Neuronal stem cell (in vitro differentiated cells): ENCODE data around the gene FOXN1.

Experiments
- DNase-seq: peaks from one replicate; pipeline ENCODE4 v3.0.0-alpha.2; 2013; ENCODE audit warnings: low spot score
- H2AFZ ChIP-seq: one replicate; pipeline ENCODE4 v1.6.1; 2013; ENCODE audit warnings: mild to moderate bottlenecking, low read length, inconsistent platforms
- H2AK5ac ChIP-seq: 2 replicates; pipeline ENCODE4 v1.6.1; 2013; ENCODE audit warnings: low read depth, mild to moderate bottlenecking, inconsistent platforms, low read length, moderate library complexity, mixed read lengths
- H2BK120ac ChIP-seq: 2 replicates; pipeline ENCODE4 v1.6.1; 2013; ENCODE audit warnings: low read depth, mild to moderate bottlenecking, inconsistent platforms, low read length, moderate library complexity, mixed read lengths
- H2BK12ac ChIP-seq: one replicate; pipeline ENCODE4 v1.6.1; 2013; ENCODE audit warnings: low read length, inconsistent platforms
- H2BK15ac ChIP-seq: 2 replicates; pipeline ENCODE4 v1.6.1; 2013; ENCODE audit warnings: mild to moderate bottlenecking, low read length, inconsistent platforms, mixed read lengths
- H2BK5ac ChIP-seq: one replicate; pipeline ENCODE4 v1.6.1; 2013; ENCODE audit warnings: inconsistent platforms, mild to moderate bottlenecking, low read length, moderate library complexity
- H3K14ac ChIP-seq: one replicate; pipeline ENCODE4 v1.6.1; 2013; ENCODE audit warnings: low read length, inconsistent platforms
- H3K18ac ChIP-seq: 2 replicates; pipeline ENCODE4 v1.6.1; 2013; ENCODE audit warnings: low read length, inconsistent platforms
- H3K23ac ChIP-seq: 2 replicates; pipeline ENCODE4 v1.6.1; 2013; ENCODE audit warnings: low read depth, mild to moderate bottlenecking, mixed read lengths, low read length, inconsistent platforms; ENCODE audit not compliant: poor library complexity
- H3K27ac ChIP-seq: replicated peaks from 3 replicates; pipeline ENCODE4 v1.5.1; 2013; ENCODE audit warnings: low read length, inconsistent platforms
- H3K27me3 ChIP-seq, 3 experiments: 2 replicates each; pipeline ENCODE4 v1.6.1; 2013; ENCODE audit warnings: low read length in 3 of 3, mild to moderate bottlenecking in 2 of 3, inconsistent platforms in 1 of 3, low read depth in 1 of 3, mixed read lengths in 1 of 3, moderate library complexity in 1 of 3; ENCODE audit not compliant: control insufficient read depth in 3 of 3, insufficient read depth in 3 of 3
- H3K36me3 ChIP-seq, 2 donors: replicated peaks in 1 of 2; 2 replicates each; pipeline ENCODE4 v1.6.1; 2013; ENCODE audit warnings: low read length in 2 of 2; ENCODE audit not compliant: control insufficient read depth in 2 of 2, insufficient read depth in 2 of 2
- H3K4ac ChIP-seq: 2 replicates; pipeline ENCODE4 v1.6.1; 2013; ENCODE audit warnings: inconsistent platforms, mild to moderate bottlenecking, low read length, moderate library complexity
- H3K4me1 ChIP-seq, 2 donors: 1 replicate in 1 of 2; 2 replicates in 1 of 2; pipeline ENCODE4 v1.6.1; 2013; ENCODE audit warnings: low read length in 2 of 2, low read depth in 1 of 2; ENCODE audit not compliant: control insufficient read depth in 2 of 2, insufficient read depth in 1 of 2
- H3K4me2 ChIP-seq: one replicate; pipeline ENCODE4 v1.6.1; 2013; ENCODE audit warnings: mild to moderate bottlenecking, low read length, inconsistent platforms; ENCODE audit not compliant: insufficient read depth, poor library complexity, severe bottlenecking
- H3K4me3 ChIP-seq, 2 donors: 2 replicates each; pipeline ENCODE4 v1.5.1; 2013; ENCODE audit warnings: low read length in 2 of 2, mild to moderate bottlenecking in 2 of 2, inconsistent platforms in 1 of 2, moderate library complexity in 1 of 2
- H3K79me1 ChIP-seq: one replicate; pipeline ENCODE4 v1.6.1; 2013; ENCODE audit warnings: low read depth, mild to moderate bottlenecking, inconsistent platforms, low read length, moderate library complexity
- H3K9ac ChIP-seq: one replicate; pipeline ENCODE4 v1.6.1; 2013; ENCODE audit warnings: mild to moderate bottlenecking, low read depth, low read length, inconsistent platforms; ENCODE audit not compliant: poor library complexity
- H3K9me3 ChIP-seq, 2 donors: replicated peaks in 1 of 2; 2 replicates each; pipeline versions ENCODE3 to v1.6.1; 2013; ENCODE audit warnings: low read length in 2 of 2, mild to moderate bottlenecking in 2 of 2, inconsistent platforms in 1 of 2, low read depth in 1 of 2, mixed read lengths in 1 of 2, moderate library complexity in 1 of 2; ENCODE audit not compliant: control insufficient read depth in 2 of 2, insufficient read depth in 1 of 2
- H4K8ac ChIP-seq: one replicate; pipeline ENCODE4 v1.6.1; 2013; ENCODE audit warnings: low read depth, mild to moderate bottlenecking, inconsistent platforms, low read length, moderate library complexity
- H4K91ac ChIP-seq: one replicate; pipeline ENCODE4 v1.6.1; 2013; ENCODE audit warnings: low read length, low read depth, mild to moderate bottlenecking, inconsistent platforms; ENCODE audit not compliant: poor library complexity
- WGBS, 2 donors: extraction: QIAGEN DNeasy Blood & Tissue Kit; methylation state at CpG; one replicate each; pipeline ENCODE4 v1.1.7; 2013; ENCODE audit warnings: missing lambda C conversion rate in 2 of 2, mixed read lengths in 1 of 2; ENCODE audit not compliant: insufficient read length in 2 of 2, insufficient replicate concordance in 1 of 2; ENCODE audit errors: extremely low coverage in 2 of 2; 5-methylcytosine and 5-hydroxymethylcytosine counted together

The FOXN1 gene

GRCh38 chr17:28507567-28508203 lies 1.5 kb downstream of the FOXN1 start:
- H3K36me3 ChIP-seq: no peaks in the 10 kb centered on the region
- WGBS, 2 donors: no CpG with 5 or more reads among the region's 24 CpGs
- no peak overlapping the region for H3K9ac ChIP-seq
- H3K79me1 ChIP-seq: peaks cover 3% of the 10 kb centered on the region
- no peak overlapping the region for H2AFZ ChIP-seq
- H3K4me2 ChIP-seq: peak overlapping the region; percentile 31
- H3K18ac ChIP-seq: peak overlapping the region; percentile 84
- peaks cover 0 to 65% (median 2%) of the 10 kb centered on the region in 3 experiments for H3K27me3 ChIP-seq
- peak overlapping the region; percentile 43 for H2BK5ac ChIP-seq
- H2BK15ac ChIP-seq: peak overlapping the region; percentile 76
- H2BK12ac ChIP-seq: no peak overlapping the region
- H2AK5ac ChIP-seq: peak overlapping the region; percentile 40
- H4K8ac ChIP-seq: no peak overlapping the region
- no peak overlapping the region for H3K14ac ChIP-seq
- no peak overlapping the region for H4K91ac ChIP-seq
- H3K23ac ChIP-seq: peak overlapping the region; percentile 62
- peaks cover 0 to 7% of the 10 kb centered on the region in 2 donors for H3K4me1 ChIP-seq
- no peak overlapping the region for H3K4ac ChIP-seq
- H2BK120ac ChIP-seq: peak overlapping the region; percentile 67
- no peak overlapping the region for H3K4me3 ChIP-seq
- DNase-seq: no peak
- no peaks in the 10 kb centered on the region for H3K9me3 ChIP-seq
- H3K27ac ChIP-seq: no peak overlapping the region

- Histone ChIP-seq H2BK12ac (no peak overlapping the region), H3K4me2 (no peak overlapping the region), H3K4me3 (no peak overlapping the region), H3K18ac (peak overlapping the region; percentile 65), H3K79me1 (peaks cover 3% of the 10 kb centered on the region), H2BK120ac (no peak overlapping the region), H3K27me3 (peaks cover 0 to 69% (median 2%) of the 10 kb centered on the region in 3 experiments), H3K9ac (no peak overlapping the region), H4K8ac (no peak overlapping the region), H3K4ac (no peak overlapping the region), H3K9me3 (no peaks in the 10 kb centered on the region), H2AFZ (no peak overlapping the region), H3K14ac (no peak overlapping the region), H2BK15ac (peak overlapping the region; percentile 76), H3K36me3 (no peaks in the 10 kb centered on the region), H3K27ac (no peak overlapping the region), H2AK5ac (peak overlapping the region; percentile 76), H3K4me1 (peaks cover 0 to 7% of the 10 kb centered on the region in 2 donors), H3K23ac (no peak overlapping the region), H2BK5ac (peak overlapping the region; percentile 43), H4K91ac (no peak overlapping the region)
- no peak for DNase-seq
- no CpG with 5 or more reads among the region's 11 CpGs for WGBS, 2 donors
These were observed 2.1 kb downstream of the FOXN1 start for GRCh38 chr17:28508211-28508724.

GRCh38 chr17:28509789-28510188 lies 3.6 kb downstream of the FOXN1 start:
- no peak overlapping the region for H4K8ac ChIP-seq
- no peak overlapping the region for H2AFZ ChIP-seq
- no peak overlapping the region for H3K23ac ChIP-seq
- H3K4ac ChIP-seq: no peak overlapping the region
- DNase-seq: no peak
- H3K4me1 ChIP-seq: peaks cover 0 to 7% of the 10 kb centered on the region in 2 donors
- no peaks in the 10 kb centered on the region for H3K36me3 ChIP-seq
- no peak overlapping the region for H4K91ac ChIP-seq
- no peak overlapping the region for H2BK5ac ChIP-seq
- H3K4me2 ChIP-seq: no peak overlapping the region
- H2BK12ac ChIP-seq: no peak overlapping the region
- no CpG with 5 or more reads among the region's 7 CpGs for WGBS, 2 donors
- H3K4me3 ChIP-seq: no peak overlapping the region
- no peak overlapping the region for H2BK120ac ChIP-seq
- H3K27ac ChIP-seq: no peak overlapping the region
- H2AK5ac ChIP-seq: no peak overlapping the region
- H2BK15ac ChIP-seq: no peak overlapping the region
- H3K9ac ChIP-seq: no peak overlapping the region
- no peaks in the 10 kb centered on the region for H3K9me3 ChIP-seq
- H3K14ac ChIP-seq: no peak overlapping the region
- H3K27me3 ChIP-seq: peaks cover 0 to 78% (median 2%) of the 10 kb centered on the region in 3 experiments
- H3K79me1 ChIP-seq: peaks cover 3% of the 10 kb centered on the region
- peak overlapping the region; percentile 22 for H3K18ac ChIP-seq

- Histone ChIP-seq H3K36me3 (no peaks in the 10 kb centered on the region), H2BK15ac (no peak overlapping the region), H3K27me3 (peaks cover 0 to 60% (median 2%) of the 10 kb centered on the region in 3 experiments), H2BK12ac (no peak overlapping the region), H2BK5ac (no peak overlapping the region), H3K4me1 (peaks cover 0 to 7% of the 10 kb centered on the region in 2 donors), H4K8ac (no peak overlapping the region), H3K4me3 (no peak overlapping the region), H2AK5ac (no peak overlapping the region), H3K9ac (no peak overlapping the region), H2AFZ (no peak overlapping the region), H2BK120ac (no peak overlapping the region), H3K14ac (no peak overlapping the region), H3K18ac (no peak overlapping the region), H3K9me3 (peaks cover 0 to 6% of the 10 kb centered on the region in 2 donors), H3K4ac (no peak overlapping the region), H3K27ac (no peak overlapping the region), H4K91ac (no peak overlapping the region), H3K4me2 (no peak overlapping the region), H3K79me1 (peaks cover 3% of the 10 kb centered on the region), H3K23ac (no peak overlapping the region)
- no peak for DNase-seq
- WGBS, 2 donors: no CpG with 5 or more reads among the region's 3 CpGs
These were observed 5.8 kb downstream of the FOXN1 start for GRCh38 chr17:28511858-28512461.
